ENCODE data around the gene ABCA13.

- TF ChIP-seq, protein P1, sequence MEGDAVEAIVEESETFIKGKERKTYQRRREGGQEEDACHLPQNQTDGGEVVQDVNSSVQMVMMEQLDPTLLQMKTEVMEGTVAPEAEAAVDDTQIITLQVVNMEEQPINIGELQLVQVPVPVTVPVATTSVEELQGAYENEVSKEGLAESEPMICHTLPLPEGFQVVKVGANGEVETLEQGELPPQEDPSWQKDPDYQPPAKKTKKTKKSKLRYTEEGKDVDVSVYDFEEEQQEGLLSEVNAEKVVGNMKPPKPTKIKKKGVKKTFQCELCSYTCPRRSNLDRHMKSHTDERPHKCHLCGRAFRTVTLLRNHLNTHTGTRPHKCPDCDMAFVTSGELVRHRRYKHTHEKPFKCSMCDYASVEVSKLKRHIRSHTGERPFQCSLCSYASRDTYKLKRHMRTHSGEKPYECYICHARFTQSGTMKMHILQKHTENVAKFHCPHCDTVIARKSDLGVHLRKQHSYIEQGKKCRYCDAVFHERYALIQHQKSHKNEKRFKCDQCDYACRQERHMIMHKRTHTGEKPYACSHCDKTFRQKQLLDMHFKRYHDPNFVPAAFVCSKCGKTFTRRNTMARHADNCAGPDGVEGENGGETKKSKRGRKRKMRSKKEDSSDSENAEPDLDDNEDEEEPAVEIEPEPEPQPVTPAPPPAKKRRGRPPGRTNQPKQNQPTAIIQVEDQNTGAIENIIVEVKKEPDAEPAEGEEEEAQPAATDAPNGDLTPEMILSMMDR (IDR thresholded peaks at IDR 0.05): no peak
- TF ChIP-seq EZH2 (IDR thresholded peaks at IDR 0.05): no peak
These were observed 83.8 kb downstream of the ABCA13 start for GRCh38 chr7:48255046-48255445.

Measured in neural progenitor cell (in vitro differentiated cells).